PC-3 (cell line): ENCODE measurements around the gene NINJ2. TPM values are rescaled to one million over a fixed set of nuclear protein-coding genes. Genes with fewer than 3 reads are reported as not detected.

Source experiments
- ATAC-seq: fragments of 200-7000 bp; cut with Tn5 transposase; 2 replicates; pipeline ENCODE4 v1.9.1; 2020; ENCODE audit warnings: mild to moderate bottlenecking, moderate library complexity
- BruUV-seq: library from RNA; stranded (reverse); fragments of 400-500 nt; replicated peaks from 2 replicates; lab custom pipeline; 2021; lab: Mats Ljungman, UMichigan
- CTCF ChIA-PET: fragments of 300-600 bp; sonication (Branson Sonifier 250); formaldehyde crosslinking; loops from one replicate; lab custom pipeline; 2022; ENCODE audit warnings: antibody characterized with exemption; lab: Charles Lee
- POLR2A ChIA-PET: fragments of 300-600 bp; sonication (Branson Sonifier 250); formaldehyde crosslinking; loops from one replicate; lab custom pipeline; 2022; ENCODE audit warnings: antibody characterized with exemption; ENCODE audit not compliant: unreplicated experiment; lab: Charles Lee
- DNase-seq: peaks from one replicate; pipeline ENCODE4 v3.0.0-alpha.2; 2015
- H2AFZ ChIP-seq: fragments of 300-600 bp; sonication (generic); 2 replicates; pipeline ENCODE4 v1.6.0; 2016; ENCODE audit warnings: antibody characterized with exemption, low read length
- H3F3A ChIP-seq: fragments of 300-600 bp; sonication (generic); one replicate; pipeline ENCODE4 v1.6.0; 2017; ENCODE audit warnings: antibody characterized with exemption, low read length, control low read depth, mild to moderate bottlenecking; ENCODE audit not compliant: unreplicated experiment
- H3K27ac ChIP-seq: fragments of 300-600 bp; sonication (generic); 2 replicates; pipeline ENCODE4 v1.5.1; 2016; ENCODE audit warnings: mild to moderate bottlenecking, low read length
- H3K27me3 ChIP-seq: fragments of 300-600 bp; sonication (generic); 2 replicates; pipeline ENCODE4 v1.6.1; 2016; ENCODE audit warnings: low read length, mixed read lengths
- H3K36me3 ChIP-seq: fragments of 300-600 bp; sonication (generic); 2 replicates; pipeline ENCODE4 v1.6.1; 2016; ENCODE audit warnings: low read depth, mixed run types, low read length, mixed read lengths
- H3K4me1 ChIP-seq: fragments of 300-600 bp; sonication (generic); 2 replicates; pipeline ENCODE4 v1.5.1; 2016; ENCODE audit warnings: low read length; ENCODE audit not compliant: insufficient read depth
- H3K4me2 ChIP-seq: fragments of 300-600 bp; sonication (generic); 2 replicates; pipeline ENCODE4 v1.6.0; 2016; ENCODE audit warnings: low read length
- H3K4me3 ChIP-seq: fragments of 300-600 bp; sonication (generic); 2 replicates; pipeline ENCODE4 v1.5.1; 2016; ENCODE audit warnings: mild to moderate bottlenecking, low read length, mixed read lengths
- H3K79me2 ChIP-seq: fragments of 300-600 bp; sonication (generic); 2 replicates; pipeline ENCODE4 v1.6.1; 2017; ENCODE audit warnings: low read length, mixed read lengths
- H3K9ac ChIP-seq: fragments of 300-600 bp; sonication (generic); 2 replicates; pipeline ENCODE4 v1.6.0; 2016; ENCODE audit warnings: mild to moderate bottlenecking, low read length
- H3K9me2 ChIP-seq: fragments of 300-600 bp; sonication (generic); replicated peaks from 2 replicates; pipeline ENCODE4 v1.6.1; 2016; ENCODE audit warnings: mixed run types, low read length, mixed read lengths
- H3K9me3 ChIP-seq: fragments of 300-600 bp; sonication (generic); 2 replicates; pipeline ENCODE4 v1.6.1; 2016; ENCODE audit warnings: low read length, mixed read lengths
- H4K20me1 ChIP-seq: fragments of 300-600 bp; sonication (generic); 2 replicates; pipeline ENCODE4 v1.6.1; 2016; ENCODE audit warnings: low read length, mixed read lengths
- CTCF ChIP-seq: fragments of 300-600 bp; sonication (generic); conservative IDR thresholded peaks from 2 replicates; pipeline ENCODE4 v1.5.1; 2017; ENCODE audit warnings: antibody characterized with exemption, low read depth, mild to moderate bottlenecking, low read length
- EZH2 ChIP-seq: fragments of 300-600 bp; sonication (generic); IDR thresholded peaks from one replicate; pipeline ENCODE4 v1.6.1; 2017; ENCODE audit warnings: antibody characterized with exemption, mild to moderate bottlenecking, low read length; ENCODE audit not compliant: unreplicated experiment
- EZH2phosphoT487 ChIP-seq: fragments of 300-600 bp; sonication (generic); IDR thresholded peaks from 2 replicates; pipeline ENCODE4 v1.6.1; 2018; ENCODE audit warnings: mild to moderate bottlenecking, antibody characterized with exemption, low read length, borderline replicate concordance
- intact Hi-C: fragments of 100-400 bp; cut with micrococcal nuclease; formaldehyde crosslinking; loops from 2 replicates; pipeline ENCODE4 v1.9.0; 2023
- total RNA-seq: library from RNA; depleted of rRNA; stranded (reverse); fragments of >200 nt; gene quantifications from 2 replicates; pipeline ENCODE4 v1.2.3, GENCODE V29; 2014

The NINJ2 gene
- total RNA-seq, 1 experiment from 2014 or later, result not detected

DNA sequence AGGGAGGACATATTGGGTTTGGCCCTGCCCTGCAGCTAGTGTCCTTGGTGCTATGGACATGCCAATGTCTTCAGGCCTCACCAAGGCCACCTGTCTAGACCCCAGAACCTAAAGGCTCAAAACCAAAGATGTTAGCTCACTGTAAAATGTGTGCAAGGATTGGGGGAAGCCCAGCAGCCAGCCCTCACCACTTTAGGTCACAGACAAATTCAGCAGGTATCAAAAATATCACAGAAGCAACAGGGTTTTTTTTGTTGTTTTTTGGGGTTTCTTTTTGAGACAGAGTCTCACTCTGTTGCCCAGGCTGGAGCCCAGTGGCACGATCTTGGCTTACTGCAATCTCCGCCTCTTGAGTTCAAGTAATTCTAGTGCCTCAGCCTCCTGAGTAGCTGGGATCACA, 29.0 kb upstream of the NINJ2 start:
- Histone ChIP-seq H3K36me3 (no peaks in the 10 kb centered on the region), H3K9me2 (no peaks in the 10 kb centered on the region), H3K4me2 (no peak overlapping the region), H3K9me3 (no peaks in the 10 kb centered on the region), H3K4me3 (no peak overlapping the region), H4K20me1 (no peaks in the 10 kb centered on the region), H3K9ac (no peak overlapping the region), H3K27ac (no peak overlapping the region), H3K79me2 (no peaks in the 10 kb centered on the region), H2AFZ (no peak overlapping the region), H3K27me3 (no peaks in the 10 kb centered on the region), H3F3A (no peaks in the 10 kb centered on the region), H3K4me1 (no peaks in the 10 kb centered on the region)
- POLR2A ChIA-PET, result no interaction called here
- CTCF ChIA-PET, result no interaction called here
- intact Hi-C loops, result no loop called here
- ATAC-seq (no peak), DNase-seq (no peak)
- no TSS peak for BruUV-seq
- no peak for TF ChIP-seq CTCF
- TF ChIP-seq EZH2, result no peak
- TF ChIP-seq EZH2phosphoT487, result no peak

DNA sequence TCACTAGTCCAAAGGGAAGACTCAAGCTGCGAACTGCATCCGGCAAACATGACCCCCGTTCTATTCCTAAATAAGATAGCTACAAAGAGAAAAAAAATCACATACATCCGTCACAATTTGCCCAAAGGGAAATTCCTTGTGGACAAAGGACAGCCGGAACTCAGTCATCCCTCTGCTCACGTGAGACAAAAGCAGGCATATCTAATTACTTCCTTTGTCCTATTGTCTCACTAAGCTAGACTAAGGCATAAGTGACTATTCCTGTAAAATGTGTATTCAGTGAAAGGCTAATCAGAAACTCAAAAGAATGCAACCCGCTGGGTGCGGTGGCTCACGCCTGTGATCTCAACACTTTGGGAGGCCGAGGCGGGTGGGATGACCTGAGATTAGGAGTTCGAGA, 27.2 kb upstream of the NINJ2 start:
- Histone ChIP-seq H2AFZ (no peak overlapping the region), H3K9ac (no peak overlapping the region), H3K36me3 (no peaks in the 10 kb centered on the region), H3K4me3 (no peak overlapping the region), H3K4me1 (no peaks in the 10 kb centered on the region), H4K20me1 (no peaks in the 10 kb centered on the region), H3K9me3 (no peaks in the 10 kb centered on the region), H3K27ac (no peak overlapping the region), H3K27me3 (no peaks in the 10 kb centered on the region), H3K9me2 (no peaks in the 10 kb centered on the region), H3K79me2 (no peaks in the 10 kb centered on the region), H3K4me2 (no peak overlapping the region), H3F3A (no peaks in the 10 kb centered on the region)
- ChIA-PET POLR2A (no interaction called here), CTCF (no interaction called here)
- DNase-seq, result no peak
- TF ChIP-seq CTCF, result no peak
- no peak for TF ChIP-seq EZH2
- TF ChIP-seq EZH2phosphoT487, result no peak
- no TSS peak for BruUV-seq
- ATAC-seq, result no peak
- intact Hi-C loops, result no loop called here

- H3K9me3 ChIP-seq, result no peaks in the 10 kb centered on the region
- no peaks in the 10 kb centered on the region for H4K20me1 ChIP-seq
- ChIA-PET POLR2A (interaction anchor here (0.6 kb wide), 1 partner anchor 440 kb away, joined by 3 read pairs; no protein-coding TSS in a partner anchor), CTCF (no interaction called here)
- no peaks in the 10 kb centered on the region for H3K4me1 ChIP-seq
- no peak overlapping the region for H2AFZ ChIP-seq
- no peak overlapping the region for H3K4me2 ChIP-seq
- H3K9me2 ChIP-seq, result no peaks in the 10 kb centered on the region
- H3K9ac ChIP-seq, result no peak overlapping the region
- TF ChIP-seq EZH2 (no peak), CTCF (no peak), EZH2phosphoT487 (no peak)
- H3K27ac ChIP-seq, result no peak overlapping the region
- no peak overlapping the region for H3K4me3 ChIP-seq
- intact Hi-C loops, result no loop called here
- no peaks in the 10 kb centered on the region for H3K27me3 ChIP-seq
- BruUV-seq, result no TSS peak
- no peaks in the 10 kb centered on the region for H3K79me2 ChIP-seq
- ATAC-seq, result no peak
- H3K36me3 ChIP-seq, result no peaks in the 10 kb centered on the region
- H3F3A ChIP-seq, result no peaks in the 10 kb centered on the region
- DNase-seq, result no peak
Observed at GRCh38 chr12:685388-685787, 22.1 kb upstream of the NINJ2 start.
